HEK293 (cell line): ENCODE measurements around the gene MXRA8.

Experiments
- KLF16 ChIP-seq: fragments of 450-650 bp; formaldehyde crosslinking; IDR thresholded peaks from 2 replicates; pipeline ENCODE4 v1.5.1; 2017; ENCODE audit warnings: missing biosample characterization, missing genetic modification characterization
- ZNF169 ChIP-seq: fragments of 450-650 bp; formaldehyde crosslinking; IDR thresholded peaks from 2 replicates; pipeline ENCODE4 v1.5.1; 2016; ENCODE audit warnings: missing biosample characterization, missing genetic modification characterization
- ZNF248 ChIP-seq: fragments of 450-650 bp; formaldehyde crosslinking; IDR thresholded peaks from 2 replicates; pipeline ENCODE4 v1.5.1; 2017; ENCODE audit warnings: missing biosample characterization, missing genetic modification characterization
- ZNF274 ChIP-seq, 2 experiments: fragments of 200-500 bp in 1 of 2; fragments of 450-650 bp in 1 of 2; sonication (Bioruptor generic) in 1 of 2; formaldehyde crosslinking in 1 of 2; IDR thresholded peaks; 2 replicates each; pipeline versions ENCODE4 v1.5.1 to v1.6.1; 2014 to 2016; ENCODE audit warnings: borderline replicate concordance in 1 of 2, inconsistent platforms in 1 of 2, low read length in 1 of 2, missing biosample characterization in 1 of 2, missing genetic modification characterization in 1 of 2
- ZNF335 ChIP-seq: fragments of 450-650 bp; formaldehyde crosslinking; conservative IDR thresholded peaks from 2 replicates; pipeline ENCODE4 v1.5.1; 2016; ENCODE audit warnings: missing biosample characterization, missing genetic modification characterization
- ZNF341 ChIP-seq: fragments of 450-650 bp; formaldehyde crosslinking; IDR thresholded peaks from 2 replicates; pipeline ENCODE4; 2016; ENCODE audit warnings: low read depth, missing biosample characterization, missing genetic modification characterization
- TF ChIP-seq, protein P1 (sequence below): fragments of 450-650 bp; formaldehyde crosslinking; IDR thresholded peaks from 2 replicates; pipeline ENCODE4 v1.5.1; 2016; ENCODE audit warnings: missing biosample characterization, missing genetic modification characterization

DNA sequence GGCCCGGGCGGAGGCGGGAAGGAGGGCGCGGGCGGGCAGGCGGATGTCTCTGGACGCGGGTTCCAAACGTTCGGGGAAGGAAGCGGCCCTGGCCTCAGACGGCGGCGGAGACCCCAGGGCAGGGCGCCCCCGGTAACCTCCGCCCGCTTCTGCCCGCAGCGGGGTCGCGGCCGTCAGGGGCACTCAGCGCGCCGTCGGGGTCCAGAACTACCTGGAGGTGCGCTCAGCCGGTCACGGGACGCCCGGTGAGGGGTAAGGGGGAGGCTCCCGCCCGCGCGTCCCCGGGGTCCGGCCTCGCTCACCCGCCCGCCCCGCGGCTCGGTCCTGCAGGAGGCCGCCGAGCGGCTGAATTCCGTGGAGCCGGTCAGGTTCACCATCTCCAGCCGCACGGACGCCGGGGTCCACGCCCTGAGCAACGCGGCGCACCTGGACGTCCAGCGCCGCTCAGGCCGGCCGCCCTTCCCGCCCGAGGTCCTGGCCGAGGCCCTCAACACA lies 49.6 kb downstream of the MXRA8 start:
- TF ChIP-seq ZNF341 (tag by site-specific recombination) (no peak), KLF16 (tag by site-specific recombination) (peak; percentile 37; the same call in 1 of the 2 replicates), ZNF274 (IDR thresholded peaks at IDR 0.05; ENCODE audit: low read length) (no peak), ZNF274 (tag by site-specific recombination; IDR thresholded peaks at IDR 0.05; ENCODE audit: borderline replicate concordance) (no peak), ZNF248 (tag by site-specific recombination) (no peak), ZNF169 (no peak), ZNF335 (tag by site-specific recombination) (no peak)
- TF ChIP-seq, protein P1, sequence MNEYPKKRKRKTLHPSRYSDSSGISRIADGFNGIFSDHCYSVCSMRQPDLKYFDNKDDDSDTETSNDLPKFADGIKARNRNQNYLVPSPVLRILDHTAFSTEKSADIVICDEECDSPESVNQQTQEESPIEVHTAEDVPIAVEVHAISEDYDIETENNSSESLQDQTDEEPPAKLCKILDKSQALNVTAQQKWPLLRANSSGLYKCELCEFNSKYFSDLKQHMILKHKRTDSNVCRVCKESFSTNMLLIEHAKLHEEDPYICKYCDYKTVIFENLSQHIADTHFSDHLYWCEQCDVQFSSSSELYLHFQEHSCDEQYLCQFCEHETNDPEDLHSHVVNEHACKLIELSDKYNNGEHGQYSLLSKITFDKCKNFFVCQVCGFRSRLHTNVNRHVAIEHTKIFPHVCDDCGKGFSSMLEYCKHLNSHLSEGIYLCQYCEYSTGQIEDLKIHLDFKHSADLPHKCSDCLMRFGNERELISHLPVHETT = no peak
